DND-41 (cell line): Measurements from ENCODE around the gene GATAD2B.

Experiments used
- ATAC-seq: fragments of 200-7000 bp; cut with Tn5 transposase; 3 replicates; pipeline ENCODE4 v1.9.1; 2021; ENCODE audit warnings: low read depth; ENCODE audit not compliant: insufficient read depth
- DNase-seq: peaks from one replicate; pipeline ENCODE4 v3.0.0-alpha.2; 2020
- H2AFZ ChIP-seq: 2 replicates; pipeline ENCODE4 v1.6.0; 2012; ENCODE audit warnings: low read depth, low read length
- H3K27ac ChIP-seq: 2 replicates; pipeline ENCODE4 v1.5.1; 2012; ENCODE audit warnings: low read length, inconsistent platforms
- H3K27me3 ChIP-seq: fragments of 200-600 bp; sonication (generic); 2 replicates; pipeline ENCODE4 v1.6.0; 2012; ENCODE audit warnings: low read length, mild to moderate bottlenecking, inconsistent platforms; ENCODE audit not compliant: insufficient read depth, poor library complexity
- H3K36me3 ChIP-seq: 2 replicates; pipeline ENCODE4 v1.5.1; 2012; ENCODE audit warnings: low read length, inconsistent platforms; ENCODE audit not compliant: insufficient read depth
- H3K4me1 ChIP-seq: 2 replicates; pipeline ENCODE4 v1.5.1; 2012; ENCODE audit warnings: mild to moderate bottlenecking, low read length; ENCODE audit not compliant: insufficient read depth
- H3K4me2 ChIP-seq: 2 replicates; pipeline ENCODE4 v1.6.0; 2012; ENCODE audit warnings: mild to moderate bottlenecking, moderate library complexity, low read length, inconsistent platforms; ENCODE audit not compliant: insufficient read depth
- H3K4me3 ChIP-seq, 2 experiments: fragments of 200-600 bp in 1 of 2; shearing (Covaris generic) in 1 of 2; 2 replicates each; pipeline ENCODE4 v1.5.1; 2012 to 2016; ENCODE audit warnings: inconsistent platforms in 2 of 2, low read length in 2 of 2, mild to moderate bottlenecking in 2 of 2, low read depth in 1 of 2, moderate library complexity in 1 of 2
- H3K79me2 ChIP-seq: 2 replicates; pipeline ENCODE4 v1.6.0; 2012; ENCODE audit warnings: low read length, inconsistent platforms; ENCODE audit not compliant: insufficient read depth
- H3K9ac ChIP-seq: 2 replicates; pipeline ENCODE4 v1.6.0; 2012; ENCODE audit warnings: low read depth, mild to moderate bottlenecking, inconsistent platforms, low read length, moderate library complexity
- H3K9me3 ChIP-seq: 2 replicates; pipeline ENCODE4 v1.5.1; 2012; ENCODE audit warnings: low read length, moderate library complexity, mild to moderate bottlenecking, inconsistent platforms; ENCODE audit not compliant: insufficient read depth, severe bottlenecking
- H4K20me1 ChIP-seq: 2 replicates; pipeline ENCODE4 v1.6.0; 2012; ENCODE audit warnings: low read length; ENCODE audit not compliant: insufficient read depth
- EZH2 ChIP-seq: IDR thresholded peaks from 3 replicates; pipeline ENCODE4 v1.6.1; 2012; ENCODE audit warnings: borderline replicate concordance, low read depth, mild to moderate bottlenecking, moderate library complexity, low read length, inconsistent platforms; ENCODE audit not compliant: severe bottlenecking
- TF ChIP-seq, protein P1 (sequence below): IDR thresholded peaks from 2 replicates; pipeline ENCODE4 v1.5.1; 2012; ENCODE audit warnings: borderline replicate concordance, low read length, moderate library complexity, mild to moderate bottlenecking; ENCODE audit not compliant: poor library complexity, severe bottlenecking; ENCODE audit errors: extremely low read depth

GATAD2B gene

DNA sequence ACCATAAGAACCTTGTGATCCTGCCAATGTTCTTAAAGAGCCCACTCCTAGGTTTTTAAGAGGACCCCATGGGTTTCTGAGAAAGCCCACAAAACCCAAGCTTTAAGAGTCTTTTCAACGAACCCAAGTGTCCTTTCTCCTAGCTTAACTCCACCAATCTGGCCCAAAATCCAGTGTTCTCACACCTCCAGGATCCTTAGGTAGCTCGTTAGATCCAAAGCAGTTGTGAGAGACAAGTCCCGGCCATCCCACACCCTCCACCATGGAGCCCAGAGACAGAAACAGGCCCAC, 22.0 kb upstream of the GATAD2B start:
- TF ChIP-seq, protein P1, sequence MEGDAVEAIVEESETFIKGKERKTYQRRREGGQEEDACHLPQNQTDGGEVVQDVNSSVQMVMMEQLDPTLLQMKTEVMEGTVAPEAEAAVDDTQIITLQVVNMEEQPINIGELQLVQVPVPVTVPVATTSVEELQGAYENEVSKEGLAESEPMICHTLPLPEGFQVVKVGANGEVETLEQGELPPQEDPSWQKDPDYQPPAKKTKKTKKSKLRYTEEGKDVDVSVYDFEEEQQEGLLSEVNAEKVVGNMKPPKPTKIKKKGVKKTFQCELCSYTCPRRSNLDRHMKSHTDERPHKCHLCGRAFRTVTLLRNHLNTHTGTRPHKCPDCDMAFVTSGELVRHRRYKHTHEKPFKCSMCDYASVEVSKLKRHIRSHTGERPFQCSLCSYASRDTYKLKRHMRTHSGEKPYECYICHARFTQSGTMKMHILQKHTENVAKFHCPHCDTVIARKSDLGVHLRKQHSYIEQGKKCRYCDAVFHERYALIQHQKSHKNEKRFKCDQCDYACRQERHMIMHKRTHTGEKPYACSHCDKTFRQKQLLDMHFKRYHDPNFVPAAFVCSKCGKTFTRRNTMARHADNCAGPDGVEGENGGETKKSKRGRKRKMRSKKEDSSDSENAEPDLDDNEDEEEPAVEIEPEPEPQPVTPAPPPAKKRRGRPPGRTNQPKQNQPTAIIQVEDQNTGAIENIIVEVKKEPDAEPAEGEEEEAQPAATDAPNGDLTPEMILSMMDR = no peak
- no peak for TF ChIP-seq EZH2

DNA sequence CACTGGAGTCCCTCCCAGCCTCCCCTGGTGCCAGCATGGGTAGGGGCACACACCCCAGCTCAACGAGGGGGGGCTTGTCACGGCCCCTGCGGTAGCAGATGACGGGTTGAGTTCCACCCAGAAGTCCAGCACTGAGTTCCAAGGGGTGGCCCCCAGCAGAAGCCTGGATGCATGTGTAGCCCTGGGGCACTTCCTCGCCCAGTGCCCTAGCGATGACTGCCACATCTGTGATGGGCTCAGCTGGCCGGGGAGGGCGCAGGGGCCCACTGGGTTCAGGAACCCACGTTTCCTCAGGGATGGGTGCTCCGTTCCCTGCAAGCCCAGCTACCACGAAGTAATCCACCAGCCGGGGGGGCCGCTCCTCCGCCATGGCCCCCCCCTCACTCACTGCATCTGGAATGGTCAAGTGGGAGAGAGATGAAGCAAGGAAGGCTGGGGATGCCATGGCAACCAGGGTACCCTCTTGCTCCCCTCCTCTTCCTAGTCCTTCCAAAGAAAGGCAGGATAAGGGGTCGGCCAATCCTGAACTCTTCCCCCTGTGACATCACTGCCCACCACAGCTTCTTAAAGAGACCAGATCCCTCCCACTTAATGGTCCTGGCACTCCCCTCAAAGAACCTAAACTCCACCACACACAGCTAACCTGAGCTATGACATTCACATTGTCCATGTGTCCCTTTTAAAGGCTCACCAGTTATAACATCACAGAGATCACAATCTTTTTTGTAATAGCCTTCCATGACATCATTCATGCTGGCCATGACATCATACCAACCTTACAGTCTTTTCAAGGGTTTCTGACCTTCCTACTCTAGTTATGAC, 21.4 kb upstream of the GATAD2B start:
- peaks cover 14% of the 10 kb centered on the region for H4K20me1 ChIP-seq
- DNase-seq = no peak
- no peak overlapping the region for H2AFZ ChIP-seq
- H3K4me2 ChIP-seq = peak overlapping the region; percentile 80
- TF ChIP-seq, protein P1 = no peak
- TF ChIP-seq EZH2 = no peak
- no peak for ATAC-seq
- H3K9ac ChIP-seq = peak overlapping the region; percentile 88
- H3K9me3 ChIP-seq = no peaks in the 10 kb centered on the region
- peaks cover 27% of the 10 kb centered on the region for H3K4me1 ChIP-seq
- H3K4me3 ChIP-seq = peak overlapping the region; percentile 75 to 90; a peak in 3 of 4 replicates
- H3K79me2 ChIP-seq = peaks cover 36% of the 10 kb centered on the region
- peaks cover 70% of the 10 kb centered on the region for H3K36me3 ChIP-seq
- H3K27ac ChIP-seq = peak overlapping the region; percentile 78
- H3K27me3 ChIP-seq = no peaks in the 10 kb centered on the region

More for the DNA sequence above, 22.0 kb upstream of the GATAD2B start:
- Histone ChIP-seq H3K4me3 (peak overlapping the region; percentile 75 to 90; a peak in 3 of 4 replicates), H3K9ac (peak overlapping the region; percentile 88), H3K27ac (peak overlapping the region; percentile 78), H3K4me1 (peaks cover 27% of the 10 kb centered on the region), H3K27me3 (no peaks in the 10 kb centered on the region), H3K36me3 (peaks cover 68% of the 10 kb centered on the region), H3K79me2 (peaks cover 36% of the 10 kb centered on the region), H3K9me3 (no peaks in the 10 kb centered on the region), H4K20me1 (peaks cover 14% of the 10 kb centered on the region), H2AFZ (peak overlapping the region; percentile 73), H3K4me2 (peak overlapping the region; percentile 80)
- ATAC-seq = no peak
- DNase-seq = no peak

DNA sequence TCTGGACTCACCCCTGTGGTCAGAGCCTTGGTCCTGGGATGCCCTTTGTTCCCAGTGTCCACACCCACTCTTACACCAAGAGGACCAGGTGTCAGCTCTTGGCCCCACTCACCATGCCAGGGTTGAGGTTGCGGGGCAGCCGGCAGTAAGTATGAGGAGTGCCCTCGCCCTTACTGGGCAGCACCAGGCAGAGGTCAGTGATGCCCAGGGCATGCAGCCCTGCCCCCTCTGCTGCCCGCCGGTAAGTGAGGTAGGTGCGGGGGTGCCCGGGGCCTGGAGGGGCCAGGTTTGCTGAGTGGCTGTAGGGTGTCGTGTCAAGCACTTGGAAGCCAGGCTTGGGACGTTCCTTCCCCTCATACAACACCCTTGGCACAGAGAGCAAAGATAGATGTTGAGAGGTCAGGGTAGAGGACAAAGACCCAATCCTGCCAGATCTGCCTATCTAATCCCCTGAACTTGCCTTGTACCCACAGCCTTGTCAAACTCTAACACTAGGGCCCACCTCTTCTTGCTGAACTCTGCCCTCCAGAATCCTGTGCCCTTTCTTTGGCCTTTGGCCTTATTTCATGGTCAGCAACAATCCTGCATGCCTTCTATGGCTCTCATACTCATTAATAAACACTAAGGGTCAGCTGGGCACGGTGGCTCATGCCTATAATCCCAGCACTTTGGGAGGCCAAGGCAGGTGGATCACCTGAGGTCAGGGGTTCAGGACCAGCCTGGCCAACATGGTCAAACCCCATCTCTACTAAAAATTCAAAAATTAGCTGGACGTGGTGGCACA, 20.2 kb upstream of the GATAD2B start:
- Histone ChIP-seq H3K79me2 (peaks cover 36% of the 10 kb centered on the region), H3K4me2 (no peak overlapping the region), H3K36me3 (peaks cover 64% of the 10 kb centered on the region), H3K27me3 (no peaks in the 10 kb centered on the region), H3K9me3 (no peaks in the 10 kb centered on the region), H3K27ac (no peak overlapping the region), H4K20me1 (peaks cover 14% of the 10 kb centered on the region), H2AFZ (no peak overlapping the region), H3K9ac (no peak overlapping the region), H3K4me3 (no peak overlapping the region), H3K4me1 (peaks cover 27% of the 10 kb centered on the region)
- ATAC-seq = no peak
- TF ChIP-seq, protein P1 = no peak
- TF ChIP-seq EZH2 = no peak
- DNase-seq = no peak
